ENCODE data around the gene ZSWIM5.
"Not testable (repeated sequence)": the region's sequence is repeated elsewhere in the genome, so short reads cannot be mapped to it uniquely, and the experiment has no call there.

Gene ZSWIM5

DNA sequence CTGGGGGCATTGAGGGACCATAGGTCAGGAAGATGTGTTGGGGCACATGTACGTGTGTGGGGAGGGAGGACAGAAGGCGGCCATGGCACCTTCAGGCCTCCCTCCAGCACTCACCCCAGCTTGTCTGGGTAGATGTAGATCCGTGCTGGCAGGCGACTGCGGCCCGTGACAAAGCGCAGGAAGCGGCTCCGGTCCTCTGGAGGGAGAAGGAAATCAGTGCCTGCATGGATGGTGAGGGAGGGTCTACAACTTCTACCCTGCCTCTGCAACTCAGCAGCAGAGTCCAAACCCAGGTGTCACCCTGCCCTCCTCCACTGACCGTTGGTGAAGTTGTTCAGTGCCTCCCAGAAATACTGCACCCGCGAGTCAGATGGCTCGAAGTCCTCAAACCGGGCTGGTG lies 202.7 kb downstream of the ZSWIM5 start:
- DNase-seq (ENCODE audit: low read depth, low spot score) = no peak

DNA sequence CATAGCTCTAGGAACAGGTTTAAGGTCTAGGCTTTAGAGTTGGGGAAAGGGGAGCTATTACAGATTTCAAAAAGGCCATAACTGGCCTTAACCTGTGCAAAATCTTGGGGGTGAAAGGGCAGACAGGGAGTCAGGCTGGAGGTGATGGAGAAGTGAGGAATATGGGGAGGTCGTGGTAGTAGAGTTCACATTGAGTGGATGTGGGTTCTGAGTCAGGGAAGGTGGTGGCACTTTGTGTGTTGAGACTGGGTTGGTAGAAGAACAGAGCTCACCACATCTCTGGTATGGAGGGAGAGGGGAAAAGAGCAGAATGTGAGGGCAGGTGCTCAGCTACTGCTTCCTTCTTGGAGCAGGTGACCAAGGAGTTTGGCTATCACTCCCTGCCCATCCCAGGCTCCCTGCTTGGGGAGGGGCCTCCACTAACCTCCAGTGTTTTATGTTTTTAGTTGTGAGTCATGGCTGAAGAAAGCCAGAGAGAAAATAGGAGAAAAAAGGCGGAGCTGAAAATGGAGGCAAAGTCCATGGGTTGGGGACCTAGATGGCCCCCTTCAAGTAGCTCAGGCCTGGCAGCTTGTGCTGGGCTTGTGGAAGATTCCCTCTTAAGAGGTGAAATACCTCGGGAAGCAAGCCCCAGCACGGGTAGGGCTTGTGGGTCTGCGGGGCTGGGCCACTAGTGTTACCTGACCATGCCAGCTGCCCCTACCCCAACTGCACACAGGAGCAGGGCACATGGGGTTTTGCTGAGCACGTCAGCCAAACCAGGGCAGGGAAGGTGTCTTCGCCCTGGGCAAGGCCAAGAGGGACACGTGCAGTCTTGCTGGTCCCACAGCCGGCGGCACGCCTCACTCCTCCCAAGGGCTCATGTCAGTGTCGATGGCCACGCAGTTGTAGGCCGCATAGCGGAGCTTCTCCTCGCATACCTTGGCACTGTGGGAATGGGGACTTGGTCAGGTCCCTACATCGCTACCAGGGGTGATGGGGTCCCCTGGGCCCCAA lies 203.5 kb downstream of the ZSWIM5 start:
- no peak for DNase-seq (ENCODE audit: low read depth, low spot score)

DNA sequence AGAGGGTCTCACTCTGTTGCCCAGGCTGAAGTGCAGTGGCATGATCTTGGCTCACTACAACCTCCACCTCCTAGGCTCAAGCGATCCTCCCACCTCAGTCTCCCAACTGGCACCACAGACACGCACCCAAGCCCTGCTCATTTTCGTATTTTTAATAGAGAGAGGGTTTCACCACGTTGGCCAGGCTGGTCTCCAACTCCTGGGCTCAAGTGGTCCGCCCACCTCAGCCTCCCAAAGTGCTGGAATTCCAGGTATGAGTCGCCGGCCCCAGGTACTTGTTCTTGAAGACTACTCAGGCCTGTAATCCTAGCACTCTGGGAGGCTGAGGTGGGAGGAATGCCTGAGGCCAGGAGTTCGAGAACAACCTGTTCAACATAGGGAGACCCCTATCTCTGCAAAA lies 204.8 kb downstream of the ZSWIM5 start:
- DNase-seq (ENCODE audit: low read depth, low spot score) = not testable (repeated sequence)

DNA sequence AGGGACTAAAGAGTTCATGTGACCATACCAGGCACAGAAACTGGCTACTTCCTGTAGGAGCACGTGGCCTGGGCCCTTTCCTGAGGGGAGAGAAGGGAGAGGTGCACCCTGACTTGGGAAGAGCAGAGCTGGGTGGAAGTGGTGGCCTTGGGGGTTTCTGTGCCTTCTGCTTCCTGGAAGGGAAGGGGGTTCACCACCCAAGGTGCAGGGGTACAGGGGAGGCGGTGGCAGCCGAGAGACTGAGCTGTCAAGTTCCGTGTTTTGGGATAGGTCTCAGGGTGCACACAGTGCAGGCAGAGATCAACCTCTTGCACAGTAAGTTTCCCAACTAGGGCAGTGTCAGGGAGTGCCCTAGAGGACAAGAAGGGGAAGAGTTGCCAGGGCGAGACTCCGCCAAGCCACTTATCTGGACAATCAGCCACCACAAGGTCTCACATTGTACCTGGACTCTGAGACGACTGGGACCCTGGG lies 205.4 kb downstream of the ZSWIM5 start:
- no peak for DNase-seq (ENCODE audit: low read depth, low spot score)

GRCh38 chr1:44999232-44999631 lies 207.2 kb downstream of the ZSWIM5 start:
- no peak for DNase-seq (ENCODE audit: low read depth, low spot score)

- DNase-seq (ENCODE audit: low read depth, low spot score) = no peak
Observed at GRCh38 chr1:44995467-44996238, 210.8 kb downstream of the ZSWIM5 start.

GRCh38 chr1:44994309-44994898 lies 212.0 kb downstream of the ZSWIM5 start:
- DNase-seq (ENCODE audit: low read depth, low spot score) = no peak

DNA sequence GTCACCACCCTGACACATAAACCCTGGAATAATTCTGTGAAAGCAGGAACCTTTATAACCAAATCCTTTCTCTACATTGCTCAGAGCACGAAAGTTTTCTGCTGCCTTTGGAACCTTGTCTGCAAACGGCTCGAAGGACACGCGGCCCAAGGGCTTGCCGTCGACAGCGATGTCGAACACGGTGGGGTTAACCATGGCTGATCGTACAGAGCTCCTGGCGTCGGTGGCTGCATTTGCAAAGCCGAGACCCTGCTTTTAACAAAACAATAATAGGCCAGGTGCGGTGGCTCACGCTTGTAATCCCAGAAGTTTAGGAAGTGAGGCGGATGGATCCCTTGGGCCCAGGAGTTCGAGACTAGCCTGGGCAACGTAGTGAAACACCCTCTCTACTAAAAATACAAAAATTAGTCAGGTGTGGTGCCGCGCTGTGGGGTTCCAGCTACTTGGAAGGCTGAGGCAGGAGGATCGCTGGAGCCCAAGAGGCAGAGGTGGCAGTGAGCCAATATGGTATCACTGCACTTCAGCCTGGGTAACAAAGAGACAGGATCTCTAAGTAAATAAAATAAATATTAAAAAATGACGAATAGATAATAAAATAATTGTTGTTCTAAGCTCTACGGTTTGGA lies 217.8 kb downstream of the ZSWIM5 start:
- DNase-seq (ENCODE audit: low read depth, low spot score) = no peak

DNA sequence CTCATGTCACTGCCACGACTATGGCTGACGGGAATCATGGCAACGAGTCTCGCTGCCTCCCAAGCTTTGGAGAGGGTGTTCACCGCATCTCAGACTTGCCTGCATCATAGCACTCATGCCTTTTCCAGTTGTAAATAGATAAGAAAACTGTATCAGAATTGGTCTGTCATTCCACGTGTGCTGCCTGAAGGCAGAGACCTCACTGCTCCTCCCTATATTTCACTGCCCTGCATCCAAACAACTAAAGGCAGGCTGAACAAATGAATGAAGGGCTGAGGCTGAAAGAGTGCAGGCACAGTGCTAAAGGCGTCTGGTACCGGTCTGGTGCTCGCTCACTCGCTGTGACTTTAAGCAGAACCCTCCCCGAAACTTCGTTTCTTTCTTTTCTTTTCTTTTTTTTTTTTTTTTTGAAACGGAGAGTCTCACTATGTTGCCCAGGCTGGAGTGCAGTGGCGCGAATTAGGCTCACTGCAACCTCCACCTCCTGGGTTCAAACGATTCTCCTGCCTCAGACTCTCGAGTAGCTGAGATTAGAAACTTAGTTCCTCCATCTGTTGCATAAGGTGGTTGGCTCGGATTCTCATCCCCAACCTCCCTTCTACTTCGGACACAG lies 220.6 kb downstream of the ZSWIM5 start:
- no peak for DNase-seq (ENCODE audit: low read depth, low spot score)

DNA sequence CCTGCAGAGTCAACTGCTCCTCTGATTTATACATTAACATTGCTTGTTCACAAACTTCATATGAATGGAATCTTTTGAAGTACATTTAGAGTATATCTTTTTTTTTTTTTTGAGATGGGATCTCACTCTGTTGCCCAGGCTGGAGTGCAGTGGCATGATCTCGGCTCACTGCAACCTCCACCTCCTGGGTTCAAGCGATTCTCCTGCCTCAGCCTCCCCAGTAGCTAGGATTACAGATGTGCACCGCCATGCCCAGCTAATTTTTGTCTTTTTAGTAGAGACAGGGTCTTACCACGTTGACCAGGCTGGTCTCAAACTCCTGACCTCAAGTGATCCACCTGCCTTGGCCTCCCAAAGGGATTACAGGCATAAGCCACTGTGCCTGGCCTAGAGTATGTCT lies 229.0 kb downstream of the ZSWIM5 start:
- DNase-seq (ENCODE audit: low read depth, low spot score) = not testable (repeated sequence)

DNA sequence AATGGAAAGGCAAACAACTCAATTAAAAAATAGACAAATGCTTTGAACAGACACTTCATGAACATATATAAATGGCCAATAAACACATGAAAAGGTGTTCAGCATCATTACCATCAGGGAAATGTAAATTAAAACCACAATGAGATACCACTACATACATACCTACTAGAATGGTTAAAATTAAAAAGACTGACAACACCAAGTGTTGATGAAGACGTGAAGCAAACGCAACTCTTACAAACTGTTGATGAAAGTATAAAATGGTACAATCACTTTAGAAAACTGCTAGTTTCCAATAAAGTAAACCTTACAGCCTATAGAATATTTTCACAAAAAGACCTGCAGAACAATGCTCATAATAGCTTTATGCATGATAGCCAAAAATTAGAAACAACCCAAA lies 230.2 kb downstream of the ZSWIM5 start:
- DNase-seq (ENCODE audit: low read depth, low spot score) = no peak

- DNase-seq (ENCODE audit: low read depth, low spot score) = no peak
Observed at GRCh38 chr1:44973645-44974044, 232.8 kb downstream of the ZSWIM5 start.

- DNase-seq (ENCODE audit: low read depth, low spot score) = no peak
Observed at GRCh38 chr1:44970317-44970716, 236.1 kb downstream of the ZSWIM5 start.
